NCI-H1092 treated with DMSO at 0.1 percent for 48 hours (cell line): Measurements from ENCODE around the gene NFXL1.
A peak's percentile ranks its signal among the peaks of the same experiment; 100 is the strongest.
"Not testable (repeated sequence)": the region's sequence is repeated elsewhere in the genome, so short reads cannot be mapped to it uniquely, and the experiment has no call there.

ENCODE experiments used
- DNase-seq: peaks from one replicate; lab custom pipeline; 2025; lab: John Stamatoyannopoulos, UW

NFXL1 gene

GRCh38 chr4:47914220-47914925 lies at the start of gene NFXL1:
Gene NFXL1, minus strand, starts transcription at chr4:47914583. Its CDS starts 380 bp downstream, at chr4:47914203.
- DNase-seq = peak; percentile 96

GRCh38 chr4:47954677-47955076 lies 40.3 kb upstream of the NFXL1 start:
- DNase-seq = no peak

GRCh38 chr4:47954245-47954644 lies 39.9 kb upstream of the NFXL1 start:
- no peak for DNase-seq

- no peak for DNase-seq
These were observed 31.7 kb upstream of the NFXL1 start for GRCh38 chr4:47945930-47946726.

- DNase-seq = no peak
These were observed 27.9 kb upstream of the NFXL1 start for GRCh38 chr4:47942081-47942819.

- no peak for DNase-seq
These were observed 25.1 kb upstream of the NFXL1 start for GRCh38 chr4:47939456-47939855.

- DNase-seq = no peak
These were observed 22.0 kb upstream of the NFXL1 start for GRCh38 chr4:47936336-47936735.

- peak; percentile 24 for DNase-seq
These were observed 19.5 kb upstream of the NFXL1 start for GRCh38 chr4:47933840-47934239.

- no peak for DNase-seq
These were observed 16.8 kb upstream of the NFXL1 start for GRCh38 chr4:47930971-47931804.

GRCh38 chr4:47929682-47930201 lies 15.4 kb upstream of the NFXL1 start:
- no peak for DNase-seq

- peak; percentile 55 for DNase-seq
These were observed 12.4 kb upstream of the NFXL1 start for GRCh38 chr4:47926667-47927258.

- not testable (repeated sequence) for DNase-seq
These were observed 8.9 kb upstream of the NFXL1 start for GRCh38 chr4:47923261-47923608.

GRCh38 chr4:47922436-47923260 lies 8.3 kb upstream of the NFXL1 start:
- not testable (repeated sequence) for DNase-seq

GRCh38 chr4:47917163-47917562 lies 2.8 kb upstream of the NFXL1 start:
- not testable (repeated sequence) for DNase-seq

- no peak for DNase-seq
These were observed 995 bp upstream of the NFXL1 start for GRCh38 chr4:47915378-47915777.

- no peak for DNase-seq
These were observed 499 bp upstream of the NFXL1 start for GRCh38 chr4:47914926-47915237.

- peak; percentile 43 for DNase-seq
These were observed 543 bp downstream of the NFXL1 start for GRCh38 chr4:47913861-47914219.

- peak; percentile 26 for DNase-seq
These were observed 1.1 kb downstream of the NFXL1 start for GRCh38 chr4:47913330-47913729.

GRCh38 chr4:47907089-47907646 lies 7.2 kb downstream of the NFXL1 start:
- no peak for DNase-seq

GRCh38 chr4:47899639-47900038 lies 14.7 kb downstream of the NFXL1 start:
- no peak for DNase-seq
